Fibroblast of lung (primary cell): ENCODE data around the gene UGDH.
"Not testable (repeated sequence)": the region's sequence is repeated elsewhere in the genome, so short reads cannot be mapped to it uniquely, and the experiment has no call there.

Experiments
- CTCF ChIP-seq, 2 donors: IDR thresholded peaks in 1 of 2; conservative IDR thresholded peaks in 1 of 2; 1 replicate in 1 of 2; 2 replicates in 1 of 2; pipeline ENCODE4 v1.5.1; 2011 to 2012; ENCODE audit warnings: low read length in 2 of 2, control low read depth in 1 of 2, inconsistent platforms in 1 of 2, low read depth in 1 of 2, mild to moderate bottlenecking in 1 of 2
- EZH2 ChIP-seq: IDR thresholded peaks from 2 replicates; pipeline ENCODE4 v1.5.1; 2012; ENCODE audit warnings: low read length, control low read depth, mild to moderate bottlenecking; ENCODE audit errors: missing control alignments

GRCh38 chr4:39532237-39532636 lies 5.0 kb upstream of the UGDH start:
- TF ChIP-seq EZH2; CTCF (conservative IDR thresholded peaks at IDR 0.05 in 1 of 2, IDR thresholded peaks at IDR 0.05 in 1 of 2; ENCODE audit: low read depth in 1 of 2, low read length in 2 of 2): not testable (repeated sequence)
